Fibroblast of peridontal ligament (primary cell): Measurements from ENCODE around the gene ENO2.

Experiments used
- DNase-seq: peaks from one replicate; pipeline ENCODE4 v3.0.0-alpha.2; 2010; ENCODE audit errors: extremely low read depth

The ENO2 gene

GRCh38 chr12:6960593-6961277 is 46.4 kb downstream of the ENO2 start:
- DNase-seq, result peak; percentile 39

- peak; percentile 37 for DNase-seq
Measured at GRCh38 chr12:6961278-6961694, 46.9 kb downstream of the ENO2 start.

- peak; percentile 73 for DNase-seq
Measured at GRCh38 chr12:6961695-6962284, 47.4 kb downstream of the ENO2 start.

- no peak for DNase-seq
Measured at GRCh38 chr12:6962285-6963015, 48.1 kb downstream of the ENO2 start.

GRCh38 chr12:6963016-6963731 is 48.8 kb downstream of the ENO2 start:
- DNase-seq, result no peak

GRCh38 chr12:6963791-6964413 is 49.5 kb downstream of the ENO2 start:
- no peak for DNase-seq

- DNase-seq, result no peak
Measured at GRCh38 chr12:6964605-6965025, 50.2 kb downstream of the ENO2 start.

GRCh38 chr12:6965026-6965661 is 50.8 kb downstream of the ENO2 start:
- DNase-seq, result peak; percentile 88

- DNase-seq, result no peak
Measured at GRCh38 chr12:6965714-6966113, 51.3 kb downstream of the ENO2 start.

- DNase-seq, result no peak
Measured at GRCh38 chr12:6966351-6966750, 52.0 kb downstream of the ENO2 start.

GRCh38 chr12:6967651-6968100 is 53.3 kb downstream of the ENO2 start:
- DNase-seq, result no peak

GRCh38 chr12:6968426-6968825 is 54.0 kb downstream of the ENO2 start:
- DNase-seq, result no peak

- DNase-seq, result no peak
Measured at GRCh38 chr12:6970096-6970527, 55.7 kb downstream of the ENO2 start.
